ENCODE data around the gene OR6J1.
"Not testable (repeated sequence)": the region's sequence is repeated elsewhere in the genome, so short reads cannot be mapped to it uniquely, and the experiment has no call there.

Gene OR6J1

DNA sequence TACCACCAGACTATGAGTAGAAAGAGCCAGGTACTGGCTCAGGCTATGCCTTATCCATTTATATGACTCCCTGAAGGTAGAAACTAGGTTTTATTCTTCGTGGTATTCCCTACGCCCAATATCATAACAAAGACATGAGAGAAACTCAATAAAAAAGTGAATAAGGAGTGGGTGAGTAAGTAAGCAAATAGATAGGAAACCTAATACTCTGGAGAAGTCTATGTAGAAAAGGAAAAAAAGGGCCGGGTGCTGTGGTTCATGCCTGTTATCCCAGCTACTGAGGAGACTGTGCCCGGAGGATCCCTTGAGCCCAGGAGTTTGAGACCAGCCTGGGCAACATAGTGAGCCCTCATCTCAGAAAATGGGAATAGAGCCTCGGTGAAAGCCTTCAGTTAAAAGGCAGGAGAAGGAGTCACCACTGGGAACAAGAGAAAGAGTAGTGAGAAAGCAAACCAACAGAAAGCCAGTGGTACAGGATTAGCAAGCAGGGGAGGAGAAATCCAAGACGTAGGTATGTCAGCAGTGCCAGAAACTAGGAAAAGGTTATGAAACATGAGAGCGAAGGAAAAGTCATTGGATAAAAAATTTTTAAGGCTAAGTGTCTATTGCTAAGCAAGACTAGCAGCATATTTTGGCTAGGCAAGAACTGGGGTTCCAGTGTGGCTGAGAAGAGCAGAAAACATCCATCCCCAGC, 6.0 kb upstream of the OR6J1 start:
- DNase-seq = no peak

DNA sequence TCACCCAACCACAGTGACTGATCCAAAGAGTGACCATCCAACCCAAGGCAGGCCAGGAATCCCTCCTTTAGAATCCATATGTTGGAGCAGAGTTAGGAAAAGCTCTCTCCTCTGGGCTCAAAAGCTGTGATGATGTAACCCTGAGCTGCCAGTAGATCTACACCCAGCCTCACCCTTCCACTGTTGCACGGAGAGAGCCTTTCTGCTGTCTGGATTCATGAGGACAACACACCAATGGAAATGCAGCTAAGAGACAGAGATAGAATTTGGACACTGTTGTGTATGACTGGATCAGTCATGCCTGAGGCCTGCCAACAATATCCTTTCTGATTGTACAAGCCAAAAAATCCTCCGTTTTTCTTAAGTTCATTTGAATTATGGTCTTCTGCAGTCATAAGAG, 4.4 kb upstream of the OR6J1 start:
- DNase-seq = no peak

DNA sequence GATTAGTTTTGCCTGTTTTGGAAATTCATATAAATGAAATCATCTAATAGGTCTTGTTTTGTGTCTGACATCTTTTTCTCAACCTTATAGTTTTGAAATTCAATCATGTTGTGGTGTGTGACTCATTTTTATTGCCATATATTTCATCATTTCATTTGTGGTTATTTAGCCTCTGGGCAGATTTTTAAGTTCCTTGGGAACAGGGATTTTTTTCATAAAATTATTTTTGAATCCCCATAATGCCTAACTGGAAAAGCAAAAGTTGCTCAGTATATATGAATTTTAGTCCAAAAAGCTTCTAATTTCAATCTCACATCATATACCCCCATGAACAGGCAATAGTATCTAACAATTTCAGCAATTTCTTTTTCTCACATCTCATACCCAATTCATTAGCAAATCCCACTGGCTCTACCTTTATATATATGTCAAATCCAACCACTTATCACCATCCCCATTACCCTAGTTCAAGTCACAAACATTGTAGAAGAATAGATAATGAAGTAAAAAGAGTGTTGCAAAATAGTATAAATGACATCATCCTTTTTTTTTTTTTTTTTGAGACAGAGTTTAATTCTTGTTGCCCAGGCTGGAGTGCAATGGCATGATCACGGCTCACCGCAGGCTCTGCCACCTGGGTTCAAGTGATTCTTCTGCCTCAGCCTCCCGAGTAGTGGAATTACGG, 2.6 kb upstream of the OR6J1 start:
- no peak for DNase-seq

DNA sequence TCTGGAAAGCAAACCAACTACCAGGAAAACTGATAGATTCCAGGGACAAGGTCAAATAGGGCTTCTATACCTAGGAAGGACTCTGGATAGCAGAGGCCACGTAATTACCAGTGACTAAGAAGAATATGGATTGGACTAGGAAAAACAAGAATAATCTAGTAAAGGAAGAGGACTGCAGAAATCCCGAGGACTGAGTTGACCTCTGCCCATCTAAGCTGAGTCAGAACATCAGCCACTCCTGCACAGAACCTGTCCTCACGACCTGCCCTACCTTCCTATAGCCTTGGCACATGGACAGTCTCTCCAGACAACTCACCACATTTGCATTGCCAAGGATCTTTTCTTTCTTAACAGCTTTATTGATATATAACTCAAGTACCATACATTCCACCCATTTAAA, 2.3 kb downstream of the OR6J1 start:
- no peak for DNase-seq

DNA sequence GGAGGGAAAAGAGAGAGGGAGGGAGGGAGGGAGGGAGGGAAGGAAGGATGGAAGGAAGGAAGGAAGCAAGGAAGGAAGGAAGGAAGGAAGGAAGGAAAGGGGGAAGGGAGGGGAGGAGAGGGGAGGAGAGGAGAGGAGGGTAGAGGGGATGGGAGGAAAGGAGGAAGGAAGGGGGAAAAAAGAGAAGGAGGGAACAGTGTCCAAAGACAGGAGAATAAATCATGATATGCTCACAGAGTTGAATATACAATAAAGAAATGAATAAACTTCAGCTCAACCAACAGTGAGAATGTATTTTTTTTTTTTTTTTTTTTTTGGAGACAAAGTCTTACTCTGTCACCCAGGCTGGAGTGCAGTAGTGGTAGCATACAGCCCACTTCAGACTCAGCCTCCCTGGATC, 4.0 kb downstream of the OR6J1 start:
- no peak for DNase-seq

DNA sequence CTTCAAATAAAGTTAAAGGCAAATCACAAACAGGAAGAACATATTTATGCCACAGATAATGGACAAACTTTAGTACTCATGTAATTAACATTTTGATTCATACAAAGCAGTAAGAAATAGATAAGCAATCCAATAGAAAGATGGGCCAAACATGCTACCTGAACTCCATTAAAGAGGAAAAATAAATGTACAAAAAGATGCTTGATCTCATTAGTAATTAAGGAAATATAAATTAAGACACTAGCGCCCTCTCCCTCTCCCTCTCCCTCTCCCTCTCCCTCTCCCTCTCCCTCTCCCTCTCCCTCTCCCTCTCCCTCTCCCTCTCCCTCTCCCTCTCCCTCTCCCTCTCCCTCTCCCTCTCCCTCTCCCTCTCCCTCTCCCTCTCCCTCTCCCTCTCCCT, 8.2 kb downstream of the OR6J1 start:
- DNase-seq = not testable (repeated sequence)

DNA sequence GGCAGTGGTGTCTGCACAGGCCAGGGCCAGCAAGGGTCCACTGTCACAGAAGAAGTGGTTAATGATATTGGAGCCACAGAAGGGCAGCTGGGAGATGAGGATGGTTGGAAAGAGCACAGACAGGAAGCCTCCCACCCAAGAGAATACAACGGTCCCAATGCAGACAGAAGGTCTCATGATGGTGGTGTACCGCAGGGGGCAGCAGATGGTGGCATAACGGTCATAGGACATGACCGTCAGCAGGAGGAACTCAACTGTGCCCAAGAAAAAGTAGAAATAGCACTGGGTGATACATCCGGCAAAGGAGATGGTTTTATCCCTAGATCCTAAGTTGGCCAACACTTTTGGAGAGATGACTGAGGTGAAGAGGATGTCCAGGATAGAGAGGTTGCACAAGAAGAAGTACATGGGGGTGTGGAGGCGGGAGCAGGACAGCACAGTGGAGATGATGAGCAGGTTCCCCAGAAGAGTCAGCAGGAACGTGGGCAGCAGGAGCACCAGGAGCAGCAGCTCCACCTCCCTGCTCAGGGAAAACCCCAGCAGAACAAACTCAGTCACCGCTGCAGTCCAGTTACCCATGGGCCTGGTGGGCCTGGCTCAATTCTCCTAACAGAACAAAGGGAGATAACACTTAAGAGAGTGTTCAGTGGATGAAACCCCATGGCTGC, 9.8 kb downstream of the OR6J1 start:
- no peak for DNase-seq

DNA sequence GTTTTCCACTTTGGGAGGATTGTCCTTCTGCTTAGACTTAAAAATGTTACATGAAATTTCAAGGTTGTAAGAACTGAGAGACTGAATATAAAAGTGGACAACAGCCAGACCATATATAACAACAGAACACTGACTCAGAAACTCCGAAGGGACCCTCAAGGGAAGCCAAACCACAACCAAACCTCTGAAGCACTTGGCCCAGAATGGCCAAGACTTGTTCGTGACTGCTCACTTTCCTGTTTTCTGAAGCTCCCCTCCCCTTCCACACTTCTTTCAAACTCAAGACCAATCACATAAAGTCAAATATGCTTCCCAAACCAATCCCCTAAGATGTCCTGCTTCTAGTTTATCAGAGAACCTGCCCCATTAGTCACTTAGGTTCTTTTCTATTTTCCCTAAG, 13.7 kb downstream of the OR6J1 start:
- DNase-seq = no peak

DNA sequence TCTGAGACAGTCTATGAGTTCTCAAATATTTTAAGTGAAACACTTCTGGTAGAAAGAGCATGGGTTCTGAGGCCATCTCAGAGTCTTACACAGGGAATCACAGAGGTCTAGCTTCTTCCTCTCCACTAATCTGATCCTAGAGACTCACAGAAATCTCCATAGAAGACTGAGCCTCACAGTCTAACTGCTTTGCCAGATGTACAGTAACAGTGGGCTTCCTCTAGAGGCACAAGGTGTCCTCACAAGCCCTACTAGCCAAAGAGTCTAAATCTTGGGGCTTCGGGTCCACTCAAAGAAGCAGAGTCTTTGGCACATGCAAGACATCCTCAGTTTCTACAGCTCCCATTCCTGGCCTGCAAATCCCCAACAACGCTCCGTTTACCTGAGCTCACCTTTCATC, 14.1 kb downstream of the OR6J1 start:
- no peak for DNase-seq

DNA sequence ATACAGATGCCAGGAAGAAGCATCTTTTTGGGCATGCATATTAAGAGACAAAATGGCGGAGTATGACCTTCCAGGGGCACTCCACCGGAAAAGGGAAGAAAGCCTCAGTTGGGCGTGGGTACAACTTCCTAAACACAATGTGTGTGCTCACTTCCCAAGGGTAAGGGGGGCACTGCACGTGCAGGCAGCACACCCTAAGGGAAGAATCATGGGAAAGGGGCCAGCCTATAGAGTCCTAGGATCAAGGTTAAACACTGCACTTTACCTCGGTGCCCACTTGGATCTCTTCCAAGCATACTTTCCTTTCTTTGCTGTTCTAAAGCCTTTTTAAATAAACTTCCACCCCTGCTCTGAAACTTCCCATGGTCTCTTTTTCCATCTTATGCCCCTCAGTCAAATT, 14.8 kb downstream of the OR6J1 start:
- no peak for DNase-seq

DNA sequence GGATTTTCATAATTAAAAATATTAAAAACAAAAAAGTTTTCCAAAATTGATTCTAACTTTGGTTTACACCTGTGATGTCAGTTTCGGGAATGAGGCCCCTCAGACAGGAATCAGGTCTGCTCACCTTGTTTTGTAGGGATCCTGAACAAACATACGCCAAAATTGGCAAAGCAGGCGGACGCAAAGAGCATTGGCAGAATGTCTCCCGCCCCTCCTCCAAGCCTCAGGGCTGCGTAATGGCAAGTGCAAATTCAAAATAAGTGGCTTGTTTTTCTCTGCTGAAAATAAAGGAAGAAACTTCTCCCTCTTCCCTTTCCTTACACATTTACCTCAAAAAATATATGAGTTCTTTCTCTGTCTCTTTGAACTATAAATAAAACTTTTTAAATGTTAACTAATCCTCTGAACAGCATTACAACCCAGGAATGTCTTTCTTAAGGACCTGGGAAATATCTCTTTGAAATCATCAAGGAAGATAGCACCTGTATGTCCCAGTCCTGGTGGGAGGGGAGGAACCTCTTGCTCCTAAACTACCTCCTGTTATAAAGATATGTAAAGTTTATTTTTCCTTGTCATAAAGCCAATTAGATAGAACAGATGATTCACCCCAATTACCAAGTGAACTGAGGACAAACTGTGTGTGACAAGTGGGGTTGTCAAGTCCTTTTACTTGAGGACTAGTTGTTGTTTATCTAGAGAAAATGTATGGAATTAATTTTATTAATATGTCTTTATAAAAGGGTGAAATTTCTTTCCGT, 16.5 kb downstream of the OR6J1 start:
- DNase-seq = no peak

DNA sequence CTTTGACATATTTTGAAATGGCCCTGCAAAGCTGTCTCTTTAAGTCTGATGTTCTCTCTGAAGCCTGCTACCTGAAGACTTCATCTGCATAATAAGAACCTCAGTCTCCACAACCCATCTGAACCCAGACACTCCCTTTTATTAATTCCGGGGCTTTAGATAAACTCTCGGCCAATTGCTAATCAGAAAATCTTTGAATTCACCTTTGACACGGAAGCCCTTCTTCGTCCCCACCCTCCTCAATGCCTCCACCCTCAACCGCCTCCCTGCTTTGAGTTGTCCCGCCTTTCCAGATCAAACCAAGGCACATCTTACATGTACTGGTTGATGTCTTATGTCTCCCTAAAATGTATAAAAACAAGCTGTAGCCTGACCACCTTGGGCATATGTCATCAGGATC, 17.6 kb downstream of the OR6J1 start:
- DNase-seq = no peak

DNA sequence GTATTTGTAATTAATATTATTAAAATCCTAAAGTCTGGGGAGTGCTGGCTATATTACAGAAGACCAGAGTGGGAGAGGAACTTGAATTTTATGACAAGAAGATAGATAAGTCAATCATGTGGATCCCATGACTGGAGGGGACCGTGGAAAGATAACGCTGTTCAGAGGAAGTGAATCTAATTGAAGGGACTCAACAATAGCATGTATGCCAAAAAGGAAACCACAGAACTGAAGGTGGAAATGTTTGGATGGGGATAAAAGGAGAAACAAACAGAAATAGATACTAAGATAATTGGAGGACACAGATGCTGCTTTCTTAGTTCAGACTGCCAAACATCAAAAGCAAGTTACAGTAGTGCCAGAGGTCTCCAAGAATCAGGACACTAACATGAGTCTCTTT, 21.1 kb downstream of the OR6J1 start:
- DNase-seq = no peak

DNA sequence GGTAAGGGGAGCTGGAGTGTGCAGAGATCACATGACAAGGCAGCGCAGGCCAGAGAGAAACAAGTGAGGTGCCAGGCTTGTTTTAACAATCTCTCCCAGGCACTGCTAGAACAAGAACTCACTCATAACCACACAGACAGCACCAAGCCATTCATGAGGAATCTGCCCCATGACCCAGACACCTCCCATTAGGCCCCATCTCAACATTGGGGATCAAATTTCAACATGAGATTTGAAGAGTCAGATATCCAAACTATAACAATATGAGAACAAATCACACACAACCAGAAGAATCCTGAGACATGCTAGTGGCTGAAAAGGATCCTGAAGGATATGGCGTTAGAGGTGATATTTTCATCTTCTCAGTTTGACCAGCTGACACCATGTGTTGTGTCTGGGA, 21.9 kb downstream of the OR6J1 start:
- DNase-seq = no peak

DNA sequence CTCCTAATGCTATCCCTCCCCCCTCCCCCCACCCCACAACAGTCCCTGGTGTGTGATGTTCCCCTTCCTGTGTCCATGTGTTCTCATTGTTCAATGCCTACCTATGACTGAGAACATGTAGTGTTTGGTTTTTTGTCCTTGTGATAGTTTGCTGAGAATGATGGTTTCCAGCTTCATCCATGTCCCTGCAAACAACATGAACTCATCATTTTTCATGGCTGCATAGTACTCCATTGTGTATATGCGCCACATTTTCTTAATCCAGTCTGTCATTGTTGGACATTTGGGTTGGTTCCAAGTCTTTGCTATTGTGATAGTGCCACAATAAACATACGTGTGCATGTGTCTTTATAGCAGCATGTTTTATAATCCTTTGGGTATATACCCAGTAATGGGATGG, 28.4 kb downstream of the OR6J1 start:
- not testable (repeated sequence) for DNase-seq

DNA sequence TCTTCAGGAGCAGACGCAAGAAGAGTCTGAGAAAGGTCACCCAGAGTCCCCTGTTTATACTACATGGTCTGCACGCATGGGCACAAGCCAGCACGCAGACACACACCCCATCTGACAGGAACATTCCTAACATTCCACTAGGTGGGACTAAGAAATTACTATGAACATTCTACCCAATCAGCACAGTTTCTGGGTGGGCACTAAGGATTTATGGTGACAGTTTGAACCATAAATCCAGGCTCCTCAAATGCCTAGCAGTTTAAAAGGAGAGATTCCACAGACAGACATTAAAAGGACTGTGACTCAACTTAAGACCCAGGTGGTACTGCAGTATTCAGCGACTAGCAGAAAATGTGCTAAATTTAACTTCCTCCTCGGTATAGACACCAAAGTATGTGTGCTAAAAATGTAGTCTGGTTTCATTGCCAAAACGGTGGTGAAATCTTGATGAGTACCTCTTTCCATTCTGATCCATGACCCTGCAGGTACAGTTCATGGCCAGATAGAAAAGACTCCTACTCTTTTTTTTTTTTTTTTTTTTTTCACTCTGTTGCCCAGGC, 29.8 kb downstream of the OR6J1 start:
- no peak for DNase-seq

DNA sequence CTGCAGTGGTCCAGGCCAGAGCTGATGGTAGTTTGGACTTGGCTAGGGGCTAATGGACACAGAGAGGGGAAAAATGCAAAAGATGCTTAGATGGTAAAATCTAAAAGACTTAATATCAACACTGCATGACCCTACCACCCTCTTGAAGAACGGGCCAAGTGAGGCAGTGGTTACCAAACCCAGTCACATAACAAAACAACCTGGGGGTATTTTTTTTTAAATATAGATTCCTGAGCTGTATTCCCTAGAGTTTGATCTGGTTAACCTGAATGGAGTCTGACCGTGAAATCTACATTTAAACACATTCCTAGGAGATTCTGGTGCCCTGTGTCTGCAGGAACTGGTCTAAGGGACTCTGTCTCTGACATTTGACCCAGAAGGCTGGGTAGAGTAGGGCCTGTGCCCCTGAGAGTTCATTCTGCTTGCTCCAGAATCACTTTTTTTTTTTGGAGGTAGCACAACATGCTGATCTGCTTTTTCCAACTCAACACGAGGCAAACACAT, 30.4 kb downstream of the OR6J1 start:
- no peak for DNase-seq

DNA sequence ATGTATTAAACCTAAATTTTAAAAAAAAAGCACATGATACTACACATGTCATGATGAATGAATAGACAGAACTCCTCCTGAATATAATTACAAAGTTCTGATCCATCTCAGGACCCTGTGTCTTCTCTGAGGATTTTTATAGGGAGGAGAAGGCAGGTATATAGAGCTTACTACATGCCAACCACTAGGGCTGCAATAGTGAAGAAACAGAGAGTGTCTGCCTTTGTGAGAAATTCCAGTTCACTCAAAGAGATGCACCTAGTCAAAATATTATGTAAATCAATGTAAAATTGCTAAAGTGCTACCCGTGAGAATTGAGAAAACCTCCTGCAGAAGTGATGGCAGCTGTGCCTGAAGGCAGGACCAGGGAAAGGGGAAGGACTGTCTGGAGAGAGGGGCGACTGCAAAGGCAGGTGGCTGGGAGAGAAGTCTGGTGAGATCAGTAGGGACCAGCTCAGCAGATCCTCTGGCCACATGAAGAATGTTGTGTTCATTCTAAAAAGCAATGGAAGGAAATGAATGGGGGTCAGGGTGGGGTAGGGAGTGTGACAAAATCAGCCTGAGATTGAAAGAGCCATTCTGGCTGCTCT, 31.0 kb downstream of the OR6J1 start:
- DNase-seq = no peak

DNA sequence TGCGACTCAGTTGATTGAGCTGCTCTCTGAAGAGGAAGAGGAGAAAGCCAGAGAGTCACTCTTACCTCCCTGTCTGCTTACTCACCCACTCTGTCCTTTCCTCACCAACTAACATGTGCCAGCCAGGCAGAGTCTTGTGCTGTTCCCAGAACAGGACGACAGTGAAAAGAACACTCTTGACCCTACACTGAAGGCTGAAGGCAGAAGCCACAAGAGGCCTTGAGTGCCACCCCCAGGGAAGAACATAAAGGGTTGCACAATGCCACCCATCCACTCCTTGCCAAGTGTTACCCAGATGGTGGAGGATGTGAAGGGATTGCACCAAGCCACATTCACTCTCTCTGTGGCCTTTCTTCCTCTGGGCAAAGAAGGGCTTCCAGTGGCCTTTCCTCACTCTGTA, 33.2 kb downstream of the OR6J1 start:
- no peak for DNase-seq

DNA sequence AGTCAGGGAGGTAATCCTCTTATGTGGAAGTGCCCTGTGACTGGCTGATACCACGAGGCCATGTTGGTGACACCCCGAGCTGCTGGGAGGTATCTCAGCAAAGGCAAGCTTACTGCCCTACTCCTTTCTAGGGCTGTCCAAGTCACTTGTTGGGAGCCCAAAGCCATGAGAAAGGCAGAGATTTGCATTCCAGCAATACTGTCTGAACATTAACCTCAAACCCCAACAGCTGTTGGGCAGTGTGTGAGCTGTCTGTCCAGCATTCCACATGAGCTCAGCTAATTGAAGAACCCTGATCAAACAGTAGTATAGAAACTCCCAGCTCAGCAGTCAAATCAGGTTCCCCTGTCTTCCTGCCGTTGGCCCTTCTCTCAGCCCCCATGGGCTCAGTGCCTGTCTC, 36.9 kb downstream of the OR6J1 start:
- DNase-seq = no peak

DNA sequence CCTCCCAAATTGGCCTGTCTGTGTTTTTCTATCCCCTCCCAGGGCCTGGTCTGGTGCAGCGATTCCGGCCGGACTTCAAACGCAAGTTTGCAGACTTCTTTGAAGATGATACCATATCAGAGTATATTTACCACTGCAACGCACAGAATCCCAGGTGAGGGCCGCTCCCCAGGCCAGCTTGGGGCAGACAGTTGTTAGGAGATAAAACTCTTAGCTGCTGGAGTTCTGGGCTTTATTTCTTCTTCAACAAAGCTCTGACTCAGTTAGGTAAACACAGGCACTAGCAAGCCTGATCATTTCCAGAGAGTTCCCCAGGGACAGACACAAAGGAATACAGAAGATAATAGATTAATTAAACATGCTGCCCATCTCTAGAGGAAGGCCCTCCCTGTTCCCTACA, 37.8 kb downstream of the OR6J1 start:
- DNase-seq = no peak

DNA sequence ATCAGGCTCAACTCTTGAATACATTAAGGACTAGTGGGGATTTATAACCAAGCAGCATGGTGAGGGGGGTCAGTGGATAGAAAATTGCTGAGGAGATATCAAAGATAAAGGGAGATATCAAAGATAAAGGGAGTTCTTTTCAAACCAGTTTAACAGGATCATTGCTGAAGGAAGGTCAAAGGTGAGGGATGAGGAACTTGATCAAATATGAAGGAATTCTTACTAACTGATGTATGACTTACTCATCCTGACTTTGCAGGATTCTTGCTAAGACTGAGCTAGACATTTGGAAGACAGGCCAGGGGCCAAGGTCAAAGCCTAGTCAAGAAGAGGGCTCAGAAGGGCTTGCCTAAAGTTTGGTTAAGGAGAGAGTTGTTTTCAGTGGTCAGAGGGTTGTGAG, 41.3 kb downstream of the OR6J1 start:
- no peak for DNase-seq

DNA sequence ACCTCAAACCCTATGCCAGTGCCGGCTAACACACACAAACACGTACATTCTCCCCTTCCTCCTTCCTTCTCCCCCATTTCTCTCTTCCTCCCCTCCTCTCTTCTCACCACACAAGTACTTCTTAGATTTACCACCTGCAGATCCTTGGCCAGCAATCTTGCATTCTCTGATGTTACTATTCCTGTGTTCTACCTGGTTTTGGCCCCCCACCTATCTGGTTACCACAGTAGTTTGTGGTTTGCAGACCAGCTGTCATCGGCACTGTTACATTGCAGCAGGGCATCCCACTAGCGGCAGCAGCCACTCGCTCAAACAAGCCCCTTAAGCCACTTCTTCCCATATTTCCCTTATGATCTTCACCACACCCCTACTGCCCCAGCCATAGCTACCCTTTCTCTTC, 42.2 kb downstream of the OR6J1 start:
- no peak for DNase-seq

Data from activated CD4-positive, alpha-beta T cell treated with anti-CD3 and anti-CD28 coated beads for 48 hours (primary cell).